ENCODE results near the gene MINDY1.

The MINDY1 gene

GRCh38 chr1:151011154-151011850 lies 4.6 kb upstream of the MINDY1 start:
- no peak for DNase-seq (ENCODE audit: low spot score)

- no peak for DNase-seq (ENCODE audit: low spot score)
Observed at GRCh38 chr1:151010346-151010726, 3.6 kb upstream of the MINDY1 start.

- DNase-seq (ENCODE audit: low spot score) = no peak
Observed at GRCh38 chr1:151009674-151010345, 3.1 kb upstream of the MINDY1 start.

- no peak for DNase-seq (ENCODE audit: low spot score)
Observed at GRCh38 chr1:151009206-151009587, 2.5 kb upstream of the MINDY1 start.

- DNase-seq (ENCODE audit: low spot score) = peak; percentile 98
Observed at GRCh38 chr1:151008244-151009205, 1.8 kb upstream of the MINDY1 start, which contains the start of gene PRUNE1. TSS of gene PRUNE1 (plus strand) at chr1:151008449. CDS start at chr1:151008633, 184 bp downstream.

GRCh38 chr1:151007853-151008243 lies 1.1 kb upstream of the MINDY1 start:
- no peak for DNase-seq (ENCODE audit: low spot score)

- DNase-seq (ENCODE audit: low spot score) = no peak
Observed at GRCh38 chr1:151005729-151006319, 878 bp downstream of the MINDY1 start.

- DNase-seq (ENCODE audit: low spot score) = no peak
Observed at GRCh38 chr1:151003180-151003579, 3.5 kb downstream of the MINDY1 start.

GRCh38 chr1:151002611-151003010 lies 4.1 kb downstream of the MINDY1 start:
- no peak for DNase-seq (ENCODE audit: low spot score)

- DNase-seq (ENCODE audit: low spot score) = no peak
Observed at GRCh38 chr1:151002051-151002450, 4.7 kb downstream of the MINDY1 start.

GRCh38 chr1:151001602-151002001 lies 5.1 kb downstream of the MINDY1 start:
- no peak for DNase-seq (ENCODE audit: low spot score)

GRCh38 chr1:151000408-151000807 lies 6.3 kb downstream of the MINDY1 start:
- no peak for DNase-seq (ENCODE audit: low spot score)

- no peak for DNase-seq (ENCODE audit: low spot score)
Observed at GRCh38 chr1:150999926-151000325, 6.8 kb downstream of the MINDY1 start.

GRCh38 chr1:150999051-150999674 lies 7.5 kb downstream of the MINDY1 start:
- DNase-seq (ENCODE audit: low spot score) = no peak

- DNase-seq (ENCODE audit: low spot score) = no peak
Observed at GRCh38 chr1:150997949-150998348, 8.8 kb downstream of the MINDY1 start.

- DNase-seq (ENCODE audit: low spot score) = no peak
Observed at GRCh38 chr1:150997126-150997872, 9.4 kb downstream of the MINDY1 start.

GRCh38 chr1:150995896-150996295 lies 10.8 kb downstream of the MINDY1 start:
- DNase-seq (ENCODE audit: low spot score) = no peak

- no peak for DNase-seq (ENCODE audit: low spot score)
Observed at GRCh38 chr1:150995460-150995859, 11.2 kb downstream of the MINDY1 start.

- DNase-seq (ENCODE audit: low spot score) = no peak
Observed at GRCh38 chr1:150994248-150994647, 12.5 kb downstream of the MINDY1 start.

GRCh38 chr1:150992626-150993025 lies 14.1 kb downstream of the MINDY1 start:
- DNase-seq (ENCODE audit: low spot score) = no peak

- DNase-seq (ENCODE audit: low spot score) = no peak
Observed at GRCh38 chr1:150987924-150988323, 18.8 kb downstream of the MINDY1 start.

All from kidney capillary endothelial cell (primary cell).